K562 (cell line): ENCODE measurements around the gene ARHGAP25. TPM values are rescaled to one million over a fixed set of nuclear protein-coding genes. Genes with fewer than 3 reads are reported as not detected.

Source experiments
- CREB5 ChIP-seq: fragments of 250-450 bp; sonication (Bioruptor Pico); IDR thresholded peaks from 2 replicates; pipeline ENCODE4 v1.5.0; 2020; ENCODE audit warnings: mild to moderate bottlenecking
- CTCF ChIP-seq, 3 experiments: IDR thresholded peaks in 2 of 3; conservative IDR thresholded peaks in 1 of 3; 2 replicates each; pipeline ENCODE4 v1.5.1; 2011 to 2012; ENCODE audit warnings: low read length in 3 of 3, mild to moderate bottlenecking in 3 of 3, control low read depth in 2 of 3, improper control_type of control experiment in 1 of 3, inconsistent platforms in 1 of 3, low read depth in 1 of 3, mixed read lengths in 1 of 3, moderate library complexity in 1 of 3; ENCODE audit not compliant: insufficient read depth in 2 of 3
- FOXA3 ChIP-seq, 2 experiments: fragments of 450-650 bp in 1 of 2; sonication (generic) in 1 of 2; formaldehyde crosslinking; IDR thresholded peaks in 1 of 2; conservative IDR thresholded peaks in 1 of 2; 2 replicates each; pipeline versions ENCODE4 v1.4.0 to v1.8.0; 2020 to 2022; ENCODE audit warnings: mild to moderate bottlenecking in 2 of 2, missing genetic modification reagents in 1 of 2
- FOXK2 ChIP-seq, 2 experiments: fragments of 450-650 bp; IDR thresholded peaks in 1 of 2; conservative IDR thresholded peaks in 1 of 2; 2 replicates each; pipeline ENCODE4 v1.6.1; 2016; ENCODE audit warnings: low read depth in 2 of 2, mild to moderate bottlenecking in 1 of 2
- GTF2E2 ChIP-seq: fragments of 200-800 bp; sonication (Bioruptor generic); IDR thresholded peaks from 2 replicates; pipeline ENCODE4 v1.6.1; 2016; ENCODE audit warnings: missing genetic modification characterization, missing compliant biosample characterization
- PCBP1 ChIP-seq: fragments of 200-400 bp; formaldehyde crosslinking; IDR thresholded peaks from 2 replicates; pipeline ENCODE4 v1.6.1; 2018; ENCODE audit warnings: mild to moderate bottlenecking, low read depth, low read length; ENCODE audit not compliant: poor library complexity, severe bottlenecking
- REST ChIP-seq, 2 experiments: fragments of 450-650 bp; formaldehyde crosslinking in 1 of 2; IDR thresholded peaks; 2 replicates each; pipeline versions ENCODE4 v1.4.0 to v1.6.1; 2014 to 2020; ENCODE audit warnings: mild to moderate bottlenecking in 2 of 2, borderline replicate concordance in 1 of 2, low read depth in 1 of 2
- SP1 ChIP-seq: sonication (generic); formaldehyde crosslinking; IDR thresholded peaks from 2 replicates; pipeline ENCODE4 v1.8.1; 2022; ENCODE audit warnings: mild to moderate bottlenecking, missing genetic modification reagents
- ZFP30 ChIP-seq: fragments of 250-450 bp; sonication (Bioruptor Pico); IDR thresholded peaks from 2 replicates; pipeline ENCODE4 v1.8.0; 2022; ENCODE audit warnings: moderate library complexity, mild to moderate bottlenecking, inconsistent platforms, borderline replicate concordance
- polyA plus RNA-seq, 8 experiments: library from polyadenylated mRNA; depleted of rRNA in 4 of 8; stranded (reverse) in 5 of 8; unstranded in 3 of 8; fragments of >200 nt; fragmentation: Nextera tagmentation in 2 of 8; fragmentation: Illumina TruSeq in 1 of 8; extraction: Ambion mirVana in 2 of 8; extraction: Trizol in 1 of 8; gene quantifications; 2 replicates each; pipeline versions ENCODE4 v1.2.1 to v1.2.3, GENCODE V29; 2011 to 2014; ENCODE audit warnings: inconsistent platforms in 1 of 8, missing spikeins in 1 of 8
- total RNA-seq, 7 experiments: library from RNA; depleted of rRNA in 6 of 7; stranded (reverse); fragments of >200 nt in 6 of 7; fragmentation: Illumina TruSeq in 2 of 7; extraction: Trizol in 2 of 7; gene quantifications; 2 replicates each; pipeline versions ENCODE4 v1.2.1 to v1.2.3, GENCODE V29; 2011 to 2021; ENCODE audit warnings: low replicate concordance in 1 of 7
- TF ChIP-seq, protein P1 (sequence below): sonication (generic); IDR thresholded peaks from 2 replicates; pipeline ENCODE4 v1.6.1; 2016
- TF ChIP-seq, protein P2 (sequence below): fragments of 450-650 bp; IDR thresholded peaks from 2 replicates; pipeline ENCODE4 v1.6.1; 2016; ENCODE audit warnings: missing biosample characterization, missing genetic modification characterization

ARHGAP25 gene
- total and polyA plus RNA-seq, 9 of the 15 experiments (the other 6 are each of a cell fraction or from before 2014, with no cell fraction given): 4.9 to 14.8 (median 10.7) TPM

GRCh38 chr2:68709421-68709911, 25.1 kb upstream of the ARHGAP25 start (continued):
- TF ChIP-seq REST (IDR thresholded peaks at IDR 0.05; ENCODE audit: borderline replicate concordance) (peak; percentile 54; the same call in 1 of the 2 replicates), REST (CRISPR knock-in tag; IDR thresholded peaks at IDR 0.05; ENCODE audit: low read depth) (no peak), FOXA3 (CRISPR knock-in tag; conservative IDR thresholded peaks at IDR 0.05 in 1 of 2, IDR thresholded peaks at IDR 0.05 in 1 of 2) (peak; percentile 62 to 73), ZFP30 (CRISPR knock-in tag) (no peak), CTCF (IDR thresholded peaks at IDR 0.05 in 2 of 3, conservative IDR thresholded peaks at IDR 0.05 in 1 of 3; ENCODE audit: insufficient read depth in 2 of 3, low read depth in 1 of 3, low read length in 3 of 3) (peak; percentile 56 to 81 (median 76); a peak in 5 of 6 replicates), CREB5 (CRISPR knock-in tag) (no peak), SP1 (CRISPR knock-in tag) (no peak), PCBP1 (no peak), GTF2E2 (no peak), FOXK2 (conservative IDR thresholded peaks at IDR 0.05 in 1 of 2, IDR thresholded peaks at IDR 0.05 in 1 of 2; ENCODE audit: low read depth in 2 of 2) (peak; percentile 79)
- TF ChIP-seq, protein P1, sequence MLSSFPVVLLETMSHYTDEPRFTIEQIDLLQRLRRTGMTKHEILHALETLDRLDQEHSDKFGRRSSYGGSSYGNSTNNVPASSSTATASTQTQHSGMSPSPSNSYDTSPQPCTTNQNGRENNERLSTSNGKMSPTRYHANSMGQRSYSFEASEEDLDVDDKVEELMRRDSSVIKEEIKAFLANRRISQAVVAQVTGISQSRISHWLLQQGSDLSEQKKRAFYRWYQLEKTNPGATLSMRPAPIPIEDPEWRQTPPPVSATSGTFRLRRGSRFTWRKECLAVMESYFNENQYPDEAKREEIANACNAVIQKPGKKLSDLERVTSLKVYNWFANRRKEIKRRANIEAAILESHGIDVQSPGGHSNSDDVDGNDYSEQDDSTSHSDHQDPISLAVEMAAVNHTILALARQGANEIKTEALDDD: peak; percentile 81
- TF ChIP-seq, protein P2, sequence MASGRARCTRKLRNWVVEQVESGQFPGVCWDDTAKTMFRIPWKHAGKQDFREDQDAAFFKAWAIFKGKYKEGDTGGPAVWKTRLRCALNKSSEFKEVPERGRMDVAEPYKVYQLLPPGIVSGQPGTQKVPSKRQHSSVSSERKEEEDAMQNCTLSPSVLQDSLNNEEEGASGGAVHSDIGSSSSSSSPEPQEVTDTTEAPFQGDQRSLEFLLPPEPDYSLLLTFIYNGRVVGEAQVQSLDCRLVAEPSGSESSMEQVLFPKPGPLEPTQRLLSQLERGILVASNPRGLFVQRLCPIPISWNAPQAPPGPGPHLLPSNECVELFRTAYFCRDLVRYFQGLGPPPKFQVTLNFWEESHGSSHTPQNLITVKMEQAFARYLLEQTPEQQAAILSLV (tag): no peak
- TF ChIP-seq, all 486 proteins: peak for 9
